HCT116 (cell line): ENCODE measurements around the gene ADNP2. TPM values are rescaled to one million over a fixed set of nuclear protein-coding genes. Genes with fewer than 3 reads are reported as not detected.

Experiments
- ATAC-seq: fragments of 200-7000 bp; cut with Tn5 transposase; 2 replicates; pipeline ENCODE4 v1.9.1; 2020; ENCODE audit warnings: mild to moderate bottlenecking, moderate library complexity
- BruUV-seq: library from RNA; stranded (reverse); fragments of 400-500 nt; replicated peaks from 2 replicates; lab custom pipeline; 2021; lab: Mats Ljungman, UMichigan
- CTCF ChIA-PET: fragments of 300-600 bp; sonication (Branson Sonifier 250); formaldehyde crosslinking; loops from one replicate; lab custom pipeline; 2021; ENCODE audit warnings: antibody characterized with exemption; lab: Charles Lee
- POLR2A ChIA-PET: fragments of 300-600, 350-600 bp; sonication (Branson Sonifier 250); formaldehyde crosslinking; loops from one replicate; lab custom pipeline; 2021; ENCODE audit warnings: antibody characterized with exemption; lab: Charles Lee
- RAD21 ChIA-PET, 2 experiments: fragments of 300-600 bp; sonication (Branson Sonifier 250); formaldehyde crosslinking; loops; one replicate each; lab custom pipeline; 2023; ENCODE audit warnings: low total read pairs in 2 of 2; ENCODE audit not compliant: uncharacterized antibody in 2 of 2, unreplicated experiment in 2 of 2, low non-redundant PET in 1 of 2; lab: Charles Lee
- DNase-seq: peaks from one replicate; pipeline ENCODE4 v3.0.0-alpha.2; 2010; ENCODE audit warnings: low read depth, low spot score
- H2AFZ ChIP-seq: fragments of 200-600 bp; shearing (Covaris generic), sonication (generic); 2 replicates; pipeline ENCODE4 v1.6.1; 2017; ENCODE audit warnings: low read depth, mixed run types, mixed read lengths, antibody characterized with exemption, low read length; ENCODE audit not compliant: poor library complexity, severe bottlenecking
- H3K27ac ChIP-seq: 2 replicates; pipeline ENCODE4 v1.5.1; 2012; ENCODE audit warnings: low read depth, low read length
- H3K27me3 ChIP-seq: fragments of 200-600 bp; sonication (generic); 2 replicates; pipeline ENCODE4 v1.6.1; 2016; ENCODE audit warnings: mixed run types, low read length, mixed read lengths; ENCODE audit not compliant: insufficient read depth
- H3K36me3 ChIP-seq, 2 experiments: fragments of 200-500 bp in 1 of 2; fragments of 200-600 bp in 1 of 2; sonication (Bioruptor generic) in 1 of 2; sonication (generic) in 1 of 2; 2 replicates each; pipeline versions ENCODE4 v1.5.1 to v1.6.1; 2014 to 2016; ENCODE audit warnings: low read length in 2 of 2, inconsistent platforms in 1 of 2, mixed read lengths in 1 of 2, mixed run types in 1 of 2; ENCODE audit not compliant: insufficient read depth in 2 of 2, control insufficient read depth in 1 of 2
- H3K4me1 ChIP-seq, 2 experiments: fragments of 200-600 bp in 1 of 2; sonication (generic) in 1 of 2; 2 replicates each; pipeline versions ENCODE4 v1.5.1 to v1.6.1; 2012 to 2017; ENCODE audit warnings: low read length in 2 of 2, inconsistent platforms in 1 of 2, mild to moderate bottlenecking in 1 of 2, mixed read lengths in 1 of 2, mixed run types in 1 of 2, moderate library complexity in 1 of 2; ENCODE audit not compliant: insufficient read depth in 2 of 2, control insufficient read depth in 1 of 2
- H3K4me2 ChIP-seq: fragments of 200-600 bp; sonication (generic); 2 replicates; pipeline ENCODE4 v1.6.1; 2017; ENCODE audit warnings: mixed run types, low read length, mixed read lengths
- H3K4me3 ChIP-seq, 2 experiments: fragments of 200-600 bp in 1 of 2; sonication (generic) in 1 of 2; replicated peaks in 1 of 2; 2 replicates each; pipeline ENCODE4 v1.5.1; 2011 to 2016; ENCODE audit warnings: low read length in 2 of 2, control low read depth in 1 of 2, low read depth in 1 of 2, mild to moderate bottlenecking in 1 of 2, mixed read lengths in 1 of 2, mixed run types in 1 of 2
- H3K79me2 ChIP-seq: fragments of 200-600 bp; sonication (generic); 2 replicates; pipeline ENCODE4 v1.6.1; 2017; ENCODE audit warnings: mild to moderate bottlenecking, mixed run types, low read length, moderate library complexity, mixed read lengths; ENCODE audit not compliant: insufficient read depth
- H3K9ac ChIP-seq: fragments of 200-600 bp; sonication (generic); 2 replicates; pipeline ENCODE4 v1.6.1; 2016; ENCODE audit warnings: low read length, mixed read lengths
- H3K9me2 ChIP-seq: fragments of 200-600 bp; sonication (generic), shearing (Covaris generic); 2 replicates; pipeline ENCODE4 v1.6.1; 2017; ENCODE audit warnings: mixed run types, mild to moderate bottlenecking, moderate library complexity; ENCODE audit not compliant: insufficient read depth
- H3K9me3 ChIP-seq, 2 experiments: fragments of 200-500 bp in 1 of 2; fragments of 200-600 bp in 1 of 2; sonication (Bioruptor generic) in 1 of 2; sonication (generic) in 1 of 2; 2 replicates each; pipeline ENCODE4 v1.6.1; 2014 to 2017; ENCODE audit warnings: low read length in 2 of 2, mixed read lengths in 2 of 2, inconsistent platforms in 1 of 2, low read depth in 1 of 2, mild to moderate bottlenecking in 1 of 2, mixed run types in 1 of 2, moderate library complexity in 1 of 2; ENCODE audit not compliant: control insufficient read depth in 1 of 2, insufficient read depth in 1 of 2
- H4K20me1 ChIP-seq: fragments of 200-600 bp; sonication (generic), shearing (Covaris generic); 2 replicates; pipeline ENCODE4 v1.6.1; 2017; ENCODE audit warnings: mixed run types, mild to moderate bottlenecking, moderate library complexity; ENCODE audit not compliant: insufficient read depth
- ATF3 ChIP-seq: IDR thresholded peaks from 2 replicates; pipeline ENCODE4 v1.6.1; 2012
- EGR1 ChIP-seq: IDR thresholded peaks from 2 replicates; pipeline ENCODE4 v1.6.1; 2012; ENCODE audit warnings: low read depth
- EZH2 ChIP-seq: fragments of 200-600 bp; sonication (generic); IDR thresholded peaks from 2 replicates; pipeline ENCODE4 v1.6.1; 2017; ENCODE audit warnings: antibody characterized with exemption, mixed run types
- EZH2phosphoT487 ChIP-seq: fragments of 200-600 bp; IDR thresholded peaks from 2 replicates; pipeline ENCODE4 v1.6.1; 2018; ENCODE audit warnings: antibody characterized with exemption, borderline replicate concordance
- POLR2AphosphoS5 ChIP-seq: IDR thresholded peaks from 2 replicates; pipeline ENCODE4 v1.6.1; 2011; ENCODE audit warnings: mild to moderate bottlenecking, low read depth, low read length, moderate library complexity
- SIN3A ChIP-seq: IDR thresholded peaks from 2 replicates; pipeline ENCODE4 v1.6.1; 2012; ENCODE audit warnings: low read depth
- YY1 ChIP-seq: IDR thresholded peaks from 2 replicates; pipeline ENCODE4 v1.6.1; 2011; ENCODE audit warnings: low read length, low read depth, moderate library complexity, mild to moderate bottlenecking; ENCODE audit not compliant: insufficient replicate concordance; ENCODE audit errors: extremely low read depth
- ZBTB33 ChIP-seq: IDR thresholded peaks from 2 replicates; pipeline ENCODE4 v1.6.1; 2011; ENCODE audit warnings: mild to moderate bottlenecking, low read length, moderate library complexity; ENCODE audit not compliant: insufficient replicate concordance; ENCODE audit errors: extremely low read depth
- intact Hi-C: fragments of 100-400 bp; cut with micrococcal nuclease; formaldehyde crosslinking; loops from 2 replicates; pipeline ENCODE4 v1.10.0; 2022
- total RNA-seq: library from RNA; stranded (reverse); gene quantifications from one replicate; pipeline ENCODE4 v1.2.1, GENCODE V29; 2021; ENCODE audit not compliant: unreplicated experiment

Gene ADNP2
- total RNA-seq, 1 experiment from 2014 or later, result 45.4 TPM

- POLR2A ChIA-PET, result no interaction called here
- Histone ChIP-seq H3K9ac (no peak overlapping the region), H4K20me1 (peaks cover 17% of the 10 kb centered on the region; the same call in 1 of the 2 replicates), H2AFZ (no peak overlapping the region), H3K4me3 (no peak overlapping the region), H3K4me2 (no peak overlapping the region), H3K9me3 (no peaks in the 10 kb centered on the region), H3K9me2 (no peaks in the 10 kb centered on the region), H3K27ac (no peak overlapping the region), H3K79me2 (peaks cover 99% of the 10 kb centered on the region), H3K27me3 (no peaks in the 10 kb centered on the region), H3K4me1 (no peaks in the 10 kb centered on the region; a peak in 1 of 4 replicates), H3K36me3 (peaks cover 8 to 11% of the 10 kb centered on the region in 2 experiments; a peak in 3 of 4 replicates)
- DNase-seq (no peak), ATAC-seq (no peak)
- CTCF ChIA-PET, result no interaction called here
- intact Hi-C loops, result no loop called here
- RAD21 ChIA-PET, result no interaction called here
- no TSS peak for BruUV-seq
- TF ChIP-seq POLR2AphosphoS5 (no peak), EZH2 (no peak), YY1 (no peak), ATF3 (no peak), ZBTB33 (no peak), SIN3A (no peak), EZH2phosphoT487 (no peak), EGR1 (no peak)
Observed at GRCh38 chr18:80124131-80124530, 15.1 kb downstream of the ADNP2 start.
